ENCODE results near the gene GDF10. TPM values are rescaled to one million over a fixed set of nuclear protein-coding genes. Genes with fewer than 3 reads are reported as not detected.

The GDF10 gene
- total and polyA plus RNA-seq, 2 donors (not counting 3 experiments of a cell fraction or from before 2014, with no cell fraction given), result not detected

DNA sequence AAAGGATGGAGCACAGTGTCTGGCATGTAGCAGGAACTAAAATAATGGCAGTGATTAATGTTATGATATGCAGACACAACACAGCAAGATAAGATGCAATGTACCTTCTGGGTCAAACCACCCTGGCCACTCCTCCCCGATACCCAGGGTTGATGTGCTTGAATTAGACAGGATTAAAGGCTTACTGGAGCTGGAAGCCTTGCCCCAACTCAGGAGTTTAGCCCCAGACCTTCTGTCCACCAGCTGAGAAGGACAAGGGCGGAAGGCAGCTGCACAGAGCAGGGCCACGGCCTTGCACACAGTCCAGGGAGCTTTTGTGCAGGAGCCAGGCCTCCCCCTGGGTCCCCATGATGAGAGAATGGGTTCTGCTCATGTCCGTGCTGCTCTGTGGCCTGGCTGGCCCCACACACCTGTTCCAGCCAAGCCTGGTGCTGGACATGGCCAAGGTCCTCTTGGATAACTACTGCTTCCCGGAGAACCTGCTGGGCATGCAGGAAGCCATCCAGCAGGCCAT lies 48.2 kb downstream of the GDF10 start, which contains the start of gene RBP3:
Gene RBP3 (plus strand): TSS at position 226 of the 514 bp plus-strand sequence. CDS start 122 bp downstream, at position 348.
- ChIA-PET CTCF (interaction anchor here (0.8 kb wide), 1 partner anchor 14 kb away, joined by 3 read pairs; no protein-coding TSS in a partner anchor), POLR2A (no interaction called here)

More for the DNA sequence above, 48.2 kb downstream of the GDF10 start, which contains the start of gene RBP3:
- Histone ChIP-seq H3K27me3 (ENCODE audit: control insufficient read depth in 2 of 2, insufficient read depth in 2 of 2, low read length in 2 of 2) (no peaks in the 10 kb centered on the region), H3K4me2 (ENCODE audit: insufficient read depth, low read length) (no peak within 1 kb of the TSS), H3K9me1 (replicated peaks; ENCODE audit: control insufficient read depth, extremely low read depth, insufficient read depth, low read length) (no peaks in the 10 kb centered on the region), H3K79me2 (ENCODE audit: control insufficient read depth, insufficient read depth, low read length) (no peaks in the 10 kb centered on the region), H3K9ac (replicated peaks; ENCODE audit: extremely low read depth, insufficient read depth, low read length) (no peak within 1 kb of the TSS), H2AFZ (ENCODE audit: low read depth, low read length) (no peak within 1 kb of the TSS), H4K20me1 (replicated peaks; ENCODE audit: control insufficient read depth, extremely low read depth, insufficient read depth, low read length) (no peaks in the 10 kb centered on the region), H3K9me3 (replicated peaks; ENCODE audit: control insufficient read depth, insufficient read depth, low read length) (no peaks in the 10 kb centered on the region), H3K27ac (ENCODE audit: insufficient read depth, low read depth, low read length) (no peak within 1 kb of the TSS), H3K4me1 (ENCODE audit: control insufficient read depth, extremely low read depth, insufficient read depth, low read length) (no peaks in the 10 kb centered on the region), H3K36me3 (ENCODE audit: control insufficient read depth in 2 of 2, extremely low read depth in 1 of 2, insufficient read depth in 2 of 2, low read length in 2 of 2) (no peaks in the 10 kb centered on the region), H3K4me3 (replicated peaks in 1 of 3; ENCODE audit: insufficient read depth in 1 of 3, low read depth in 1 of 3, low read length in 3 of 3) (no peak within 1 kb of the TSS)
- FAIRE-seq, result no peak
- dilution Hi-C loops (cut with MboI; ENCODE audit: extremely low pct_ligation_motif_present, low sequenced_read_pairs) (no loop called here), intact Hi-C loops (cut with micrococcal nuclease) (no loop called here)
- BruUV-seq (replicated peaks), result no TSS peak
- TF ChIP-seq EZH2 (IDR thresholded peaks at IDR 0.05; ENCODE audit: borderline replicate concordance, low read depth, low read length, severe bottlenecking) (no peak), POLR2AphosphoS5 (IDR thresholded peaks at IDR 0.05; ENCODE audit: insufficient read depth, low read depth, low read length) (no peak), JUN (IDR thresholded peaks at IDR 0.05; ENCODE audit: borderline replicate concordance, insufficient read depth, insufficient read length, low read depth) (no peak), FOS (IDR thresholded peaks at IDR 0.05; ENCODE audit: borderline replicate concordance, insufficient read depth, low read length) (no peak), MYC (IDR thresholded peaks at IDR 0.05; ENCODE audit: low read depth, low read length) (no peak), POLR2A (IDR thresholded peaks at IDR 0.05; ENCODE audit: low read depth, low read length) (no peak), GATA2 (IDR thresholded peaks at IDR 0.05; ENCODE audit: insufficient read depth, insufficient read length, low read depth, low read length) (no peak)
- TF ChIP-seq, protein P1, sequence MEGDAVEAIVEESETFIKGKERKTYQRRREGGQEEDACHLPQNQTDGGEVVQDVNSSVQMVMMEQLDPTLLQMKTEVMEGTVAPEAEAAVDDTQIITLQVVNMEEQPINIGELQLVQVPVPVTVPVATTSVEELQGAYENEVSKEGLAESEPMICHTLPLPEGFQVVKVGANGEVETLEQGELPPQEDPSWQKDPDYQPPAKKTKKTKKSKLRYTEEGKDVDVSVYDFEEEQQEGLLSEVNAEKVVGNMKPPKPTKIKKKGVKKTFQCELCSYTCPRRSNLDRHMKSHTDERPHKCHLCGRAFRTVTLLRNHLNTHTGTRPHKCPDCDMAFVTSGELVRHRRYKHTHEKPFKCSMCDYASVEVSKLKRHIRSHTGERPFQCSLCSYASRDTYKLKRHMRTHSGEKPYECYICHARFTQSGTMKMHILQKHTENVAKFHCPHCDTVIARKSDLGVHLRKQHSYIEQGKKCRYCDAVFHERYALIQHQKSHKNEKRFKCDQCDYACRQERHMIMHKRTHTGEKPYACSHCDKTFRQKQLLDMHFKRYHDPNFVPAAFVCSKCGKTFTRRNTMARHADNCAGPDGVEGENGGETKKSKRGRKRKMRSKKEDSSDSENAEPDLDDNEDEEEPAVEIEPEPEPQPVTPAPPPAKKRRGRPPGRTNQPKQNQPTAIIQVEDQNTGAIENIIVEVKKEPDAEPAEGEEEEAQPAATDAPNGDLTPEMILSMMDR (IDR thresholded peaks at IDR 0.05; ENCODE audit: extremely low read depth in 1 of 2, insufficient read depth in 1 of 2, low read depth in 1 of 2, low read length in 2 of 2), result no peak
- TF ChIP-seq, protein P2, sequence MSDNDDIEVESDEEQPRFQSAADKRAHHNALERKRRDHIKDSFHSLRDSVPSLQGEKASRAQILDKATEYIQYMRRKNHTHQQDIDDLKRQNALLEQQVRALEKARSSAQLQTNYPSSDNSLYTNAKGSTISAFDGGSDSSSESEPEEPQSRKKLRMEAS (IDR thresholded peaks at IDR 0.05; ENCODE audit: insufficient read depth, insufficient read length), result no peak
- DNase-seq (ENCODE audit: low read depth, low spot score), result no peak
